ENCODE measurements around the gene PPM1F. TPM values are rescaled to one million over a fixed set of nuclear protein-coding genes. Genes with fewer than 3 reads are reported as not detected.
"Not testable (repeated sequence)": the region's sequence is repeated elsewhere in the genome, so short reads cannot be mapped to it uniquely, and the experiment has no call there.

PPM1F gene
- total RNA-seq, 2 donors from 2014 or later, result 37.6 to 49.2 TPM

DNA sequence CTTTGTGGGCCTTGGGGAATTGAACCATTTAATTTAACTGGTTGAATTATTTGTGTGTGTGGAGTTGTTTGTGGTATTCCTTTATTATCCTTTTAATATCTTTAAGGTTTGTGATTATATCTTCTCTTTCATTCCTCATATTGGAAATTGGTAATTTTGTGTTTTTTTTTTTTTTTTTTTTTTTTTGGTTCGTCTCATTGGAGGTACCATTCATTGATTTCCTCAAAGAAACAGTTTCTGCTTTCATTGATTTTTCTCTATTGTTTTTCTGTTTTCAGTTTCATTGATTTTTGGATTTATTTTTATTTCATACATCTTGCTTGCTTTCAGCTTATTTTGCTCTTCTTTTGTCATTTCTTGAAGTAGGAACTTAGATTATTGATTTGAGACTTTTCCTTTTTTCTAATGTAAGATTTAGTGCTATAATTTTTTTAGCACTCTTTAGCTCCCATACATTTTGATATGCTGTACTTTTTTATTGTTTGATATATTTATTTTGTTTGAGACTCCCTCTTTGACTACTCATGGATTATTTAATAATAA, 54.2 kb downstream of the PPM1F start:
- H3K9ac ChIP-seq (ENCODE audit: extremely low read depth, low read length, poor library complexity, severe bottlenecking), result no peak overlapping the region
- no peak overlapping the region for H3K27ac Mint-ChIP-seq
- H3K36me3 Mint-ChIP-seq (ENCODE audit: low read depth), result no peaks in the 10 kb centered on the region
- H3K4me3 ChIP-seq (ENCODE audit: low read length), result no peak overlapping the region
- no peaks in the 10 kb centered on the region for H3K27me3 ChIP-seq (ENCODE audit: control insufficient read depth, insufficient read depth, low read length, poor library complexity, severe bottlenecking)
- H3K4me1 ChIP-seq (ENCODE audit: control insufficient read depth, insufficient read depth, low read length), result no peaks in the 10 kb centered on the region
- no peaks in the 10 kb centered on the region for H3K4me1 Mint-ChIP-seq
- H3K9me3 Mint-ChIP-seq, result no peaks in the 10 kb centered on the region
- no peak for TF ChIP-seq CTCF (conservative IDR thresholded peaks at IDR 0.05)
- no peaks in the 10 kb centered on the region for H3K9me3 ChIP-seq (ENCODE audit: control insufficient read depth, low read length)
- DNase-seq, result no peak
- no peak overlapping the region for H3K4me3 Mint-ChIP-seq
- no CpG with 5 or more reads among the region's 1 CpG for WGBS, 2 experiments (ENCODE audit: insufficient coverage in 1 of 2, insufficient read length in 1 of 2)
- no peaks in the 10 kb centered on the region for H3K36me3 ChIP-seq (ENCODE audit: control insufficient read depth, insufficient read depth, low read length)
- H3K27me3 Mint-ChIP-seq (ENCODE audit: insufficient read depth), result peaks cover 5% of the 10 kb centered on the region
- H3K27ac ChIP-seq (ENCODE audit: low read depth, low read length), result no peak overlapping the region

GRCh38 chr22:21896951-21897513, 55.6 kb downstream of the PPM1F start:
- no peaks in the 10 kb centered on the region for H3K9me3 ChIP-seq (ENCODE audit: control insufficient read depth, low read length)
- no peaks in the 10 kb centered on the region for H3K27me3 ChIP-seq (ENCODE audit: control insufficient read depth, insufficient read depth, low read length, poor library complexity, severe bottlenecking)
- H3K27ac ChIP-seq (ENCODE audit: low read depth, low read length), result no peak overlapping the region
- Mint-ChIP-seq H3K27me3 (ENCODE audit: insufficient read depth) (no peaks in the 10 kb centered on the region), H3K4me3 (no peak overlapping the region), H3K36me3 (ENCODE audit: low read depth) (no peaks in the 10 kb centered on the region), H3K27ac (no peak overlapping the region), H3K4me1 (no peaks in the 10 kb centered on the region), H3K9me3 (no peaks in the 10 kb centered on the region)
- TF ChIP-seq CTCF (conservative IDR thresholded peaks at IDR 0.05), result no peak
- no peak for DNase-seq
- H3K36me3 ChIP-seq (ENCODE audit: control insufficient read depth, insufficient read depth, low read length), result no peaks in the 10 kb centered on the region
- H3K9ac ChIP-seq (ENCODE audit: extremely low read depth, low read length, poor library complexity, severe bottlenecking), result no peak overlapping the region
- H3K4me3 ChIP-seq (ENCODE audit: low read length), result no peak overlapping the region
- 88 to 97% methylated on average over 4 to 5 of the region's 5 CpGs for WGBS, 2 experiments (ENCODE audit: insufficient coverage in 1 of 2, insufficient read length in 1 of 2)
- H3K4me1 ChIP-seq (ENCODE audit: control insufficient read depth, insufficient read depth, low read length), result no peaks in the 10 kb centered on the region

- not testable (repeated sequence) for H3K9ac ChIP-seq (ENCODE audit: extremely low read depth, low read length, poor library complexity, severe bottlenecking); H3K4me1 Mint-ChIP-seq; H3K4me3 ChIP-seq (ENCODE audit: low read length)
These were observed 56.4 kb downstream of the PPM1F start for GRCh38 chr22:21896275-21896674.

DNA sequence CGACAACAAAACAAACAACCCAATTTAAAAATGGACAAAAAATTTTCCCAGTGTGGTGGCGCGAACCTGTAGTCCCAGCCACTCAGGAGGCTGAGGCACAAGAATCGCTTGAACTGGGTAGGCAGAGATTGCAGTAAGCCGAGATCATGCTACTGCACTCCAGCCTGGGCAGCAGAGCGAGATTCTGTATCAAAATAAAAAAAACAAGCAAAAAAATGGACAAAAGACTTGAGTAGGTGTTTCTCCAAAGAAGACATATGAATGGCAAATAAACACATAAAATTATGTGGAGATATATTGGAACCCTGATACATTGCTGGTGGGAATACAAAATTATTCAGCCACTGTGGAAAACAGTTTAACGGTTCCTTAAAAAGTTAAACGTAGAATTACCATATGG, 57.8 kb downstream of the PPM1F start:
- 93 to 97% methylated on average over 4 to 8 of the region's 8 CpGs for WGBS, 2 experiments (ENCODE audit: insufficient coverage in 1 of 2, insufficient read length in 1 of 2)

More at GRCh38 chr22:21896275-21896674, 56.4 kb downstream of the PPM1F start:
- H3K9me3 ChIP-seq (ENCODE audit: control insufficient read depth, low read length); H3K4me3 Mint-ChIP-seq; H3K36me3 ChIP-seq (ENCODE audit: control insufficient read depth, insufficient read depth, low read length); H3K27ac Mint-ChIP-seq; DNase-seq; H3K27me3 ChIP-seq (ENCODE audit: control insufficient read depth, insufficient read depth, low read length, poor library complexity, severe bottlenecking); H3K4me1 ChIP-seq (ENCODE audit: control insufficient read depth, insufficient read depth, low read length); H3K9me3 Mint-ChIP-seq; H3K27me3 Mint-ChIP-seq (ENCODE audit: insufficient read depth); H3K27ac ChIP-seq (ENCODE audit: low read depth, low read length); H3K36me3 Mint-ChIP-seq (ENCODE audit: low read depth): not testable (repeated sequence)
- 83% methylated on average over 4 of the region's 4 CpGs; no CpG with 5 or more reads in 1 of the 2 experiments for WGBS, 2 experiments (ENCODE audit: insufficient coverage in 1 of 2, insufficient read length in 1 of 2)

More for the DNA sequence above, 57.8 kb downstream of the PPM1F start:
- no peak overlapping the region for H3K27ac ChIP-seq (ENCODE audit: low read depth, low read length)
- H3K4me1 ChIP-seq (ENCODE audit: control insufficient read depth, insufficient read depth, low read length), result no peaks in the 10 kb centered on the region
- no peaks in the 10 kb centered on the region for H3K9me3 ChIP-seq (ENCODE audit: control insufficient read depth, low read length)
- Mint-ChIP-seq H3K4me3 (no peak overlapping the region), H3K4me1 (no peaks in the 10 kb centered on the region), H3K9me3 (no peaks in the 10 kb centered on the region), H3K36me3 (ENCODE audit: low read depth) (no peaks in the 10 kb centered on the region), H3K27me3 (ENCODE audit: insufficient read depth) (no peaks in the 10 kb centered on the region), H3K27ac (no peak overlapping the region)
- no peak for TF ChIP-seq CTCF (conservative IDR thresholded peaks at IDR 0.05)
- no peak overlapping the region for H3K4me3 ChIP-seq (ENCODE audit: low read length)
- no peaks in the 10 kb centered on the region for H3K27me3 ChIP-seq (ENCODE audit: control insufficient read depth, insufficient read depth, low read length, poor library complexity, severe bottlenecking)
- H3K9ac ChIP-seq (ENCODE audit: extremely low read depth, low read length, poor library complexity, severe bottlenecking), result no peak overlapping the region
- DNase-seq, result no peak
- no peaks in the 10 kb centered on the region for H3K36me3 ChIP-seq (ENCODE audit: control insufficient read depth, insufficient read depth, low read length)
